ENCODE results near the gene PRRG1.
"Not testable (repeated sequence)": the region's sequence is repeated elsewhere in the genome, so short reads cannot be mapped to it uniquely, and the experiment has no call there.

PRRG1 gene

GRCh38 chrX:37474478-37474877 lies 125.3 kb downstream of the PRRG1 start:
- H3K4me3 ChIP-seq (ENCODE audit: low read length): no peak overlapping the region

DNA sequence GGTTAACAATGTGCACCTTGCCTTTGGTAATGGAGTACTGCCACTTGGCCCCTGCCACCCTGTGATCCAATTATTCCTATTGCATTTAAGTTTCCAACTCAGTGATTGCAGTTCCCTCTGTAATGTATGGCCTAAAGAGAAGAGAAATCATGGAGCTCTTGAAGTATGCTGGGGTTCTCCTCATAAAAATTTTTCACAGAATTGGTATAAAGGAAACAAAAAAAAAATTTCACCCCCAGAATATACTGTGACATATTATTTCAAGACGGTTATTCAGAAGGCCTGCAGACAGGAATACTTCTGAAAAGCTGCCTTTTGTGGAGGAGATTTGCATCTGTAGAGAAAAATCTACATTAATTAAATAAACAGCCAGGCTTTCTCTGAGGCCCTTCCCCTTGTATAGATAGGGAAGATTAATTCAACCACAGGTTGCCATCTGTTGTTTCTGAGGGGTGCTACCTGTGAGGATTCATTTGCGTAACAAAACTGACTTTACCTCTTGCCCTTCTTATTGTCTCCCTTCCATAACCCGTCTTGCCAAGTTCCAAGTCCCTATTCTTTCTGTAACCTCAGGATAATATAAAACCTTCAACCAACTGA lies 127.5 kb downstream of the PRRG1 start:
- H3K36me3 ChIP-seq (ENCODE audit: control insufficient read depth, insufficient read depth, low read length, severe bottlenecking): no peaks in the 10 kb centered on the region

More at GRCh38 chrX:37474478-37474877, 125.3 kb downstream of the PRRG1 start:
- H3K36me3 ChIP-seq (ENCODE audit: control insufficient read depth, insufficient read depth, low read length, severe bottlenecking): no peaks in the 10 kb centered on the region
- no peaks in the 10 kb centered on the region for H3K27me3 ChIP-seq (replicated peaks; ENCODE audit: control insufficient read depth, insufficient read depth, low read length)
- no peak for DNase-seq (ENCODE audit: low read depth)
- no peaks in the 10 kb centered on the region for H3K9me3 ChIP-seq (ENCODE audit: control insufficient read depth, low read length)
- no peak overlapping the region for H3K9ac ChIP-seq (ENCODE audit: low read length)
- no peaks in the 10 kb centered on the region for H3K4me1 ChIP-seq (ENCODE audit: control insufficient read depth, insufficient read depth, low read length)

GRCh38 chrX:37484335-37484734 lies 135.2 kb downstream of the PRRG1 start:
- H3K4me3 ChIP-seq (ENCODE audit: low read length); DNase-seq (ENCODE audit: low read depth); H3K36me3 ChIP-seq (ENCODE audit: control insufficient read depth, insufficient read depth, low read length, severe bottlenecking); H3K4me1 ChIP-seq (ENCODE audit: control insufficient read depth, insufficient read depth, low read length); H3K27me3 ChIP-seq (replicated peaks; ENCODE audit: control insufficient read depth, insufficient read depth, low read length); H3K9me3 ChIP-seq (ENCODE audit: control insufficient read depth, low read length); H3K9ac ChIP-seq (ENCODE audit: low read length): not testable (repeated sequence)

More for the DNA sequence above, 127.5 kb downstream of the PRRG1 start:
- no peaks in the 10 kb centered on the region for H3K27me3 ChIP-seq (replicated peaks; ENCODE audit: control insufficient read depth, insufficient read depth, low read length)
- no peak overlapping the region for H3K9ac ChIP-seq (ENCODE audit: low read length)
- DNase-seq (ENCODE audit: low read depth): no peak
- no peaks in the 10 kb centered on the region for H3K9me3 ChIP-seq (ENCODE audit: control insufficient read depth, low read length)
- H3K4me3 ChIP-seq (ENCODE audit: low read length): no peak overlapping the region
- H3K4me1 ChIP-seq (ENCODE audit: control insufficient read depth, insufficient read depth, low read length): no peaks in the 10 kb centered on the region

GRCh38 chrX:37485429-37485828 lies 136.3 kb downstream of the PRRG1 start:
- Histone ChIP-seq H3K36me3 (ENCODE audit: control insufficient read depth, insufficient read depth, low read length, severe bottlenecking) (no peaks in the 10 kb centered on the region), H3K4me1 (ENCODE audit: control insufficient read depth, insufficient read depth, low read length) (no peaks in the 10 kb centered on the region), H3K9ac (ENCODE audit: low read length) (no peak overlapping the region), H3K4me3 (ENCODE audit: low read length) (no peak overlapping the region), H3K27me3 (replicated peaks; ENCODE audit: control insufficient read depth, insufficient read depth, low read length) (no peaks in the 10 kb centered on the region), H3K9me3 (ENCODE audit: control insufficient read depth, low read length) (no peaks in the 10 kb centered on the region)
- DNase-seq (ENCODE audit: low read depth): no peak

DNA sequence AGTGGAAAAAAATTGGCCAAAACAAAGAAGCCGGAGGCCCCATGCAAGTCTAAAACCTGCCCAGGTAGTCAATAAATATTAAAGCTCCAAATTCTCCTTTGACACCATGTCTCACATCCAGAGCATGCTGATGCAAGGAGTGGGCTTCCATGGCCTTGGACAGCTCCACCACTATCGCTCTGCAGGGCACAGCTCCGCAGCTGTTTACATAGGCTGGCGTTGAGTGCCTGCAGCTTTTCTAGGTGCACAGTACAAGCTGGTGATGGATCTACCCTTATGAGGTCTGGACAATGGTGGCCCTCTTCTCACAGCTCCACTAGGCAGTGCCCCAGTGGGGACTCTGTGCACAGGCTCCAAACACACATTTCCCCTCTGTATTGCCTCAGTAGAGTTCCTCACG lies 138.1 kb downstream of the PRRG1 start:
- no peak overlapping the region for H3K9ac ChIP-seq (ENCODE audit: low read length)

DNA sequence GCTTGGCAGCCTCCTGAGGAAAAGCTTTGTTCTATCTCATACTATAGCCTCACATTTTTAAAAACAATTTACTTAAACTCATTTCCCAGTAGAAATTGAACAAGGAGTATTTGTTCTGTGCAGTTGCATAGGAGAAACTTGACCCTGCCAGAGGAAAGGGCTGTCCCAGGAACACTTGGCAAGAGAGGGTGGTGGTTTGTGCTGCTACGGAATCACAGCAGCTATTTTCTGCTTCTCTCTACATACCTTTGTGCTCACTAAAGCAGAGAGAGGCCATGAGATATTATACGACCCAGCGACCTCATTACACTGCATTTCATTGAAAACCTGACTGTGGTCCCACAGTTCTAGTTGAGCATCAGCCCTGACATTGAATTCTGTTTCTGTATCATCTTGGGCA lies 139.2 kb downstream of the PRRG1 start:
- no peaks in the 10 kb centered on the region for H3K36me3 ChIP-seq (ENCODE audit: control insufficient read depth, insufficient read depth, low read length, severe bottlenecking)
- H3K27me3 ChIP-seq (replicated peaks; ENCODE audit: control insufficient read depth, insufficient read depth, low read length): no peaks in the 10 kb centered on the region
- no peak for DNase-seq (ENCODE audit: low read depth)
- no peaks in the 10 kb centered on the region for H3K4me1 ChIP-seq (ENCODE audit: control insufficient read depth, insufficient read depth, low read length)
- H3K4me3 ChIP-seq (ENCODE audit: low read length): no peak overlapping the region
- no peaks in the 10 kb centered on the region for H3K9me3 ChIP-seq (ENCODE audit: control insufficient read depth, low read length)
- no peak overlapping the region for H3K9ac ChIP-seq (ENCODE audit: low read length)

More for the DNA sequence above, 138.1 kb downstream of the PRRG1 start:
- Histone ChIP-seq H3K27me3 (replicated peaks; ENCODE audit: control insufficient read depth, insufficient read depth, low read length) (no peaks in the 10 kb centered on the region), H3K4me1 (ENCODE audit: control insufficient read depth, insufficient read depth, low read length) (no peaks in the 10 kb centered on the region), H3K9me3 (ENCODE audit: control insufficient read depth, low read length) (no peaks in the 10 kb centered on the region), H3K36me3 (ENCODE audit: control insufficient read depth, insufficient read depth, low read length, severe bottlenecking) (no peaks in the 10 kb centered on the region), H3K4me3 (ENCODE audit: low read length) (no peak overlapping the region)
- no peak for DNase-seq (ENCODE audit: low read depth)

DNA sequence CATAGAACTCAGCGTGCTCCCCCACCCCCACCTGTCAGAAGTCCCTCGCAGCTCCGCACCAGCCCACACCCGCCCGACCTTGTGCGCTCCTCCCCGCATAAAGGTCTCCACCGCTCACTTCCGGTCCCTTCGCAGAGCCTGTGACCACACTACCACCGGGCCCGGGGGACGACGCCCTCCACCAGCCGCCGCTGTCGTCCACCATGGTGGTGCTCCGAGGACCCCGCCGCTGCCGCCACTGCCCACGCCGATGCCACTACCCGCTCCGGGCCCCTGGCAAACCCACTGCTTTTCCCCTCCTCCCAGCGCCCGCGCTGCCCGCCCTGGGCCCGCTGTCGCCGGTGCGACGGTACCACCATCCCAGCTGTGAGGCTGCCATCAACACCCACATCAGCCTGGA lies 142.5 kb downstream of the PRRG1 start:
- Histone ChIP-seq H3K4me3 (ENCODE audit: low read length) (no peak overlapping the region), H3K9ac (ENCODE audit: low read length) (no peak overlapping the region), H3K36me3 (ENCODE audit: control insufficient read depth, insufficient read depth, low read length, severe bottlenecking) (no peaks in the 10 kb centered on the region), H3K4me1 (ENCODE audit: control insufficient read depth, insufficient read depth, low read length) (no peaks in the 10 kb centered on the region), H3K9me3 (ENCODE audit: control insufficient read depth, low read length) (no peaks in the 10 kb centered on the region), H3K27me3 (replicated peaks; ENCODE audit: control insufficient read depth, insufficient read depth, low read length) (peaks cover 5% of the 10 kb centered on the region)
- no peak for DNase-seq (ENCODE audit: low read depth)

- H3K4me3 ChIP-seq (ENCODE audit: low read length); H3K27me3 ChIP-seq (replicated peaks; ENCODE audit: control insufficient read depth, insufficient read depth, low read length); H3K4me1 ChIP-seq (ENCODE audit: control insufficient read depth, insufficient read depth, low read length); DNase-seq (ENCODE audit: low read depth); H3K36me3 ChIP-seq (ENCODE audit: control insufficient read depth, insufficient read depth, low read length, severe bottlenecking); H3K9ac ChIP-seq (ENCODE audit: low read length); H3K9me3 ChIP-seq (ENCODE audit: control insufficient read depth, low read length): not testable (repeated sequence)
Measured at GRCh38 chrX:37495760-37496159, 146.6 kb downstream of the PRRG1 start.

GRCh38 chrX:37497126-37497525 lies 148.0 kb downstream of the PRRG1 start:
- H3K27me3 ChIP-seq (replicated peaks; ENCODE audit: control insufficient read depth, insufficient read depth, low read length); H3K9ac ChIP-seq (ENCODE audit: low read length); H3K4me3 ChIP-seq (ENCODE audit: low read length); H3K4me1 ChIP-seq (ENCODE audit: control insufficient read depth, insufficient read depth, low read length); DNase-seq (ENCODE audit: low read depth); H3K36me3 ChIP-seq (ENCODE audit: control insufficient read depth, insufficient read depth, low read length, severe bottlenecking); H3K9me3 ChIP-seq (ENCODE audit: control insufficient read depth, low read length): not testable (repeated sequence)

DNA sequence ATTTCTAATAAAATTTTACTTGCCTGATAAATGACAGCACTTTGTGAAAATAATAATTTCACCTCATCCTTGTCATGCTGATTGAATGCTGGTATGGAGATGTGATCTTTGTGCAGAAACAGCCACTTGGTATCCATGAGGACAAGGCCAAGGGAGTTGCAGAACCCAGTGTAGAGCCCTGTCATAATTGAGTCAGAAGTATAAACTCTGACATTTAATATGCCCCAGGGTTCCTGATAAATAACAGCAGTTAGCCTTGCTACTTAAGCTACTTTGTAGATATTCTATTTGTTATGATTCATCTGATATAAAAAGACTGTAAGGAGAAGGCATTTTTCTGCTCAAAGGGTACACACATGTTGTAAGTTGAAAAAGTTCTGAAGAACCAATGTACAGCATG lies 149.2 kb downstream of the PRRG1 start:
- not testable (repeated sequence) for H3K4me3 ChIP-seq (ENCODE audit: low read length); H3K9ac ChIP-seq (ENCODE audit: low read length); H3K4me1 ChIP-seq (ENCODE audit: control insufficient read depth, insufficient read depth, low read length); DNase-seq (ENCODE audit: low read depth); H3K36me3 ChIP-seq (ENCODE audit: control insufficient read depth, insufficient read depth, low read length, severe bottlenecking); H3K9me3 ChIP-seq (ENCODE audit: control insufficient read depth, low read length); H3K27me3 ChIP-seq (replicated peaks; ENCODE audit: control insufficient read depth, insufficient read depth, low read length)

GRCh38 chrX:37499649-37500048 lies 150.5 kb downstream of the PRRG1 start:
- H3K36me3 ChIP-seq (ENCODE audit: control insufficient read depth, insufficient read depth, low read length, severe bottlenecking); H3K9ac ChIP-seq (ENCODE audit: low read length); DNase-seq (ENCODE audit: low read depth); H3K27me3 ChIP-seq (replicated peaks; ENCODE audit: control insufficient read depth, insufficient read depth, low read length); H3K4me3 ChIP-seq (ENCODE audit: low read length); H3K9me3 ChIP-seq (ENCODE audit: control insufficient read depth, low read length); H3K4me1 ChIP-seq (ENCODE audit: control insufficient read depth, insufficient read depth, low read length): not testable (repeated sequence)

GRCh38 chrX:37504991-37505390 lies 155.8 kb downstream of the PRRG1 start:
- DNase-seq (ENCODE audit: low read depth): no peak
- H3K27me3 ChIP-seq (replicated peaks; ENCODE audit: control insufficient read depth, insufficient read depth, low read length): peaks cover 5% of the 10 kb centered on the region
- no peaks in the 10 kb centered on the region for H3K36me3 ChIP-seq (ENCODE audit: control insufficient read depth, insufficient read depth, low read length, severe bottlenecking)
- no peaks in the 10 kb centered on the region for H3K4me1 ChIP-seq (ENCODE audit: control insufficient read depth, insufficient read depth, low read length)
- H3K9ac ChIP-seq (ENCODE audit: low read length): no peak overlapping the region
- H3K9me3 ChIP-seq (ENCODE audit: control insufficient read depth, low read length): no peaks in the 10 kb centered on the region
- H3K4me3 ChIP-seq (ENCODE audit: low read length): no peak overlapping the region
